Hepatocyte (in vitro differentiated cells): ENCODE results near the gene USP44.

Experiments
- EZH2 ChIP-seq: fragments of 200-600 bp; sonication (generic); IDR thresholded peaks from 2 replicates; pipeline ENCODE4 v1.6.1; 2016; ENCODE audit warnings: antibody characterized with exemption, mild to moderate bottlenecking, borderline replicate concordance
- EZH2phosphoT487 ChIP-seq: fragments of 200-600 bp; sonication (generic); IDR thresholded peaks from one replicate; pipeline ENCODE4 v1.6.1; 2018; ENCODE audit warnings: antibody characterized with exemption, mild to moderate bottlenecking, low read depth, moderate library complexity; ENCODE audit not compliant: unreplicated experiment, severe bottlenecking
- TF ChIP-seq, protein P1 (sequence below): fragments of 200-600 bp; sonication (generic); IDR thresholded peaks from 2 replicates; pipeline ENCODE4 v1.5.1; 2016; ENCODE audit warnings: antibody characterized with exemption, mild to moderate bottlenecking; ENCODE audit not compliant: poor library complexity

DNA sequence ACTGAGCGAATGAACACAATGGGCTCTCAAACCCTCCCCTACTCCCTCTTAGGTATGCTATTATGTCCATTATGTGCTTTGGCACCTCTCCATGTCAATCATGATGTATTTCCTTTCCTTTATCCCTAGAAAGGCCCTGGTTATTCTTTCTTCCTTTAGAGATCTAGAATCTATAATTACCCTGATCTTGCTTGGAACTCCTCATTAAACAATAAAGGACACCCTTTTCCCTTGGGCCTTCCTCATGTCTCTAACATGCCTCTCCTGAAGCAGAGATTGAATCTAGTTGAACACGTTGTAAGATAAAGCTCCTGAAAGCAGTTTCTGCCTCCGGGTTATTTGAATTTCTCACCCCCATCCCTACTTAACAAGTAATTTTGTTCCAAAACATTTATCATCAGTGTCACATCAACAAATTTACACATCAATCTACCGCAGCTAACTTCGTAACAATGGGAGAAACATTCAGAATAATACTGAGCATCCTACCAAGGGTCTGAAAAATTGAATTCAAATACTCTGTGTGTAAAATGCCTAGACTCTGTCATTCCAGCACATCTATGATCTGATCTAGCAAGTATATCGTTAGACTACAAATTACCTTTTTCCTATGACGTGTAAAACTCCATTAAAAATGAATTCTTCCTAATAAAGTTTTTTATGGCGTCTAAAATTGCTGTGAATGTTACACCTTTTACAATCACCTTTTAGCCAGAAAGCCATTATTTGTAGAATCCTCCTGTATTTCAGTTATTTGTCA, 5.4 kb downstream of the USP44 start:
- TF ChIP-seq, protein P1, sequence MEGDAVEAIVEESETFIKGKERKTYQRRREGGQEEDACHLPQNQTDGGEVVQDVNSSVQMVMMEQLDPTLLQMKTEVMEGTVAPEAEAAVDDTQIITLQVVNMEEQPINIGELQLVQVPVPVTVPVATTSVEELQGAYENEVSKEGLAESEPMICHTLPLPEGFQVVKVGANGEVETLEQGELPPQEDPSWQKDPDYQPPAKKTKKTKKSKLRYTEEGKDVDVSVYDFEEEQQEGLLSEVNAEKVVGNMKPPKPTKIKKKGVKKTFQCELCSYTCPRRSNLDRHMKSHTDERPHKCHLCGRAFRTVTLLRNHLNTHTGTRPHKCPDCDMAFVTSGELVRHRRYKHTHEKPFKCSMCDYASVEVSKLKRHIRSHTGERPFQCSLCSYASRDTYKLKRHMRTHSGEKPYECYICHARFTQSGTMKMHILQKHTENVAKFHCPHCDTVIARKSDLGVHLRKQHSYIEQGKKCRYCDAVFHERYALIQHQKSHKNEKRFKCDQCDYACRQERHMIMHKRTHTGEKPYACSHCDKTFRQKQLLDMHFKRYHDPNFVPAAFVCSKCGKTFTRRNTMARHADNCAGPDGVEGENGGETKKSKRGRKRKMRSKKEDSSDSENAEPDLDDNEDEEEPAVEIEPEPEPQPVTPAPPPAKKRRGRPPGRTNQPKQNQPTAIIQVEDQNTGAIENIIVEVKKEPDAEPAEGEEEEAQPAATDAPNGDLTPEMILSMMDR: no peak
- TF ChIP-seq EZH2: no peak
- no peak for TF ChIP-seq EZH2phosphoT487
